GM18526 (cell line): ENCODE measurements around the gene CNOT3.

Source experiments
- POLR2A ChIP-seq: IDR thresholded peaks from 3 replicates; pipeline ENCODE4 v1.6.1; 2011; ENCODE audit not compliant: insufficient read length; ENCODE audit errors: extremely low read depth

Gene CNOT3

GRCh38 chr19:54137699-54138488, at the start of gene CNOT3:
Gene CNOT3 (plus strand): TSS chr19:54137762. CDS start chr19:54142979, 5,217 bp downstream.
- TF ChIP-seq POLR2A, result peak; percentile 87

- TF ChIP-seq POLR2A, result no peak
Measured at GRCh38 chr19:54094426-54095000, 43.0 kb upstream of the CNOT3 start.

- no peak for TF ChIP-seq POLR2A
Measured at GRCh38 chr19:54095136-54095858, 42.3 kb upstream of the CNOT3 start.

GRCh38 chr19:54096617-54097106, 40.9 kb upstream of the CNOT3 start:
- no peak for TF ChIP-seq POLR2A

- TF ChIP-seq POLR2A, result no peak
Measured at GRCh38 chr19:54099190-54099902, 38.2 kb upstream of the CNOT3 start.

- TF ChIP-seq POLR2A, result no peak
Measured at GRCh38 chr19:54100561-54100960, 37.0 kb upstream of the CNOT3 start, which contains the start of gene OSCAR. Gene OSCAR (minus strand): TSS chr19:54100803. CDS start chr19:54100792, 11 bp downstream.

GRCh38 chr19:54102421-54103169, 35.0 kb upstream of the CNOT3 start, which contains the start of gene NDUFA3:
Gene NDUFA3 (plus strand): TSS chr19:54102855. CDS start chr19:54102879, 24 bp downstream.
- peak; percentile 86 for TF ChIP-seq POLR2A

GRCh38 chr19:54104998-54105715, 32.4 kb upstream of the CNOT3 start:
- no peak for TF ChIP-seq POLR2A

- TF ChIP-seq POLR2A, result no peak
Measured at GRCh38 chr19:54105796-54106195, 31.8 kb upstream of the CNOT3 start.

- TF ChIP-seq POLR2A, result no peak
Measured at GRCh38 chr19:54106716-54107115, 30.8 kb upstream of the CNOT3 start.

GRCh38 chr19:54107876-54108490, 29.6 kb upstream of the CNOT3 start:
- no peak for TF ChIP-seq POLR2A

- no peak for TF ChIP-seq POLR2A
Measured at GRCh38 chr19:54108496-54108895, 29.1 kb upstream of the CNOT3 start.

GRCh38 chr19:54109651-54110050, 27.9 kb upstream of the CNOT3 start:
- no peak for TF ChIP-seq POLR2A
